H1 (cell line): ENCODE results near the gene KCNIP3. TPM values are rescaled to one million over a fixed set of nuclear protein-coding genes. Genes with fewer than 3 reads are reported as not detected.

Source experiments
- CTCF ChIA-PET: fragments of 300-600 bp; sonication (Branson Sonifier 250); formaldehyde crosslinking; loops from one replicate; lab custom pipeline; 2021; ENCODE audit not compliant: partially characterized antibody; lab: Charles Lee
- POLR2A ChIA-PET: fragments of 300-600 bp; sonication (Branson Sonifier 250); formaldehyde crosslinking; loops from one replicate; lab custom pipeline; 2021; ENCODE audit warnings: inconsistent platforms; ENCODE audit not compliant: partially characterized antibody; lab: Charles Lee
- DNase-seq, 2 experiments: peaks; one replicate each; pipeline versions ENCODE4 v3.0.0 to v3.0.0-alpha.2; 2010 to 2022; ENCODE audit warnings: low spot score in 2 of 2, low read depth in 1 of 2, mixed read lengths in 1 of 2
- FAIRE-seq: peaks from 2 replicates; lab custom pipeline; 2011; peaks lifted over from hg19 to GRCh38; lab: Jason Lieb, UNC
- H2AFZ ChIP-seq: 2 replicates; pipeline ENCODE4 v1.8.1; 2012; ENCODE audit warnings: low read length, inconsistent platforms
- H2AK5ac ChIP-seq: 2 replicates; pipeline ENCODE4 v1.6.1; 2013; ENCODE audit warnings: low read depth, low read length
- H2BK120ac ChIP-seq: replicated peaks from 2 replicates; pipeline ENCODE3; 2013; ENCODE audit warnings: low read depth, low read length, inconsistent platforms
- H2BK12ac ChIP-seq: 2 replicates; pipeline ENCODE4 v1.6.1; 2013; ENCODE audit warnings: low read depth, low read length
- H2BK15ac ChIP-seq: 2 replicates; pipeline ENCODE4 v1.6.1; 2013; ENCODE audit warnings: low read length
- H2BK20ac ChIP-seq: 2 replicates; pipeline ENCODE4 v1.6.1; 2013; ENCODE audit warnings: low read length
- H2BK5ac ChIP-seq: 2 replicates; pipeline ENCODE4 v1.6.1; 2013; ENCODE audit warnings: low read depth, low read length
- H3K14ac ChIP-seq: 2 replicates; pipeline ENCODE4 v1.6.1; 2013; ENCODE audit warnings: inconsistent platforms; ENCODE audit not compliant: insufficient read length
- H3K18ac ChIP-seq: 2 replicates; pipeline ENCODE4 v1.6.1; 2013; ENCODE audit warnings: low read length; ENCODE audit errors: extremely low read depth
- H3K23ac ChIP-seq: 2 replicates; pipeline ENCODE4 v1.6.1; 2013; ENCODE audit warnings: inconsistent platforms; ENCODE audit not compliant: insufficient read length
- H3K23me2 ChIP-seq: 2 replicates; pipeline ENCODE4 v1.6.1; 2013; ENCODE audit warnings: low read depth, low read length
- H3K27ac ChIP-seq: 2 replicates; pipeline ENCODE4 v1.6.1; 2011; ENCODE audit warnings: low read depth, low read length, inconsistent platforms
- H3K27me3 ChIP-seq, 4 experiments: replicated peaks in 1 of 4; 1 replicate in 1 of 4; 2 replicates in 3 of 4; pipeline versions ENCODE4 v1.6.1 to v1.8.1; 2011 to 2013; ENCODE audit warnings: low read length in 3 of 4, mild to moderate bottlenecking in 3 of 4, inconsistent platforms in 2 of 4, mixed read lengths in 2 of 4, moderate library complexity in 1 of 4; ENCODE audit not compliant: control insufficient read depth in 3 of 4, insufficient read depth in 3 of 4; ENCODE audit errors: extremely low read depth in 1 of 4
- H3K36me3 ChIP-seq, 4 experiments: 2 replicates each; pipeline versions ENCODE4 v1.6.1 to v1.8.1; 2011 to 2013; ENCODE audit warnings: mild to moderate bottlenecking in 4 of 4, low read length in 3 of 4, moderate library complexity in 2 of 4, control low read depth in 1 of 4, inconsistent platforms in 1 of 4; ENCODE audit not compliant: insufficient read depth in 4 of 4, control insufficient read depth in 2 of 4
- H3K4ac ChIP-seq: replicated peaks from 2 replicates; pipeline ENCODE3; 2013; ENCODE audit warnings: low read length, low read depth, mixed read lengths, inconsistent platforms; ENCODE audit not compliant: insufficient read length
- H3K4me1 ChIP-seq, 4 experiments: replicated peaks in 1 of 4; 1 replicate in 1 of 4; 2 replicates in 3 of 4; pipeline versions ENCODE4 v1.6.1 to v1.8.1; 2011 to 2013; ENCODE audit warnings: low read length in 3 of 4, inconsistent platforms in 2 of 4, mixed read lengths in 1 of 4; ENCODE audit not compliant: insufficient read depth in 4 of 4, control insufficient read depth in 3 of 4
- H3K4me2 ChIP-seq, 2 experiments: 2 replicates each; pipeline versions ENCODE4 v1.6.1 to v1.8.1; 2011 to 2013; ENCODE audit warnings: low read depth in 2 of 2, low read length in 2 of 2, control low read depth in 1 of 2, inconsistent platforms in 1 of 2, mild to moderate bottlenecking in 1 of 2; ENCODE audit not compliant: insufficient read depth in 1 of 2
- H3K4me3 ChIP-seq, 4 experiments: fragments of 200-600, 300-600 bp in 1 of 4; sonication (generic), shearing (Covaris generic), sonication (Bioruptor Twin) in 1 of 4; 2 replicates each; pipeline versions ENCODE4 v1.5.1 to v1.8.1; 2011 to 2016; ENCODE audit warnings: low read length in 4 of 4, low read depth in 3 of 4, control low read depth in 2 of 4, inconsistent platforms in 2 of 4, mild to moderate bottlenecking in 2 of 4, mixed read lengths in 1 of 4, moderate library complexity in 1 of 4; ENCODE audit not compliant: insufficient read depth in 2 of 4; ENCODE audit errors: extremely low read depth in 1 of 4
- H3K56ac ChIP-seq: replicated peaks from 2 replicates; pipeline ENCODE3; 2013; ENCODE audit warnings: low read depth, mild to moderate bottlenecking, mixed read lengths, low read length, inconsistent platforms; ENCODE audit not compliant: insufficient read length
- H3K79me1 ChIP-seq: 2 replicates; pipeline ENCODE4 v1.6.1; 2013; ENCODE audit warnings: low read depth, low read length, control low read depth
- H3K79me2 ChIP-seq, 2 experiments: 2 replicates each; pipeline versions ENCODE4 v1.6.1 to v1.8.1; 2012 to 2013; ENCODE audit warnings: low read length in 2 of 2, mild to moderate bottlenecking in 2 of 2, inconsistent platforms in 1 of 2; ENCODE audit not compliant: insufficient read depth in 2 of 2, control insufficient read depth in 1 of 2
- H3K9ac ChIP-seq, 4 experiments: replicated peaks in 1 of 4; 1 replicate in 1 of 4; 2 replicates in 3 of 4; pipeline versions ENCODE4 v1.6.1 to v1.8.1; 2011 to 2013; ENCODE audit warnings: low read depth in 3 of 4, low read length in 3 of 4, control low read depth in 2 of 4, mild to moderate bottlenecking in 2 of 4, moderate library complexity in 2 of 4, inconsistent platforms in 1 of 4; ENCODE audit errors: extremely low read depth in 1 of 4
- H3K9me3 ChIP-seq, 2 experiments: 2 replicates each; pipeline versions ENCODE4 v1.6.1 to v1.8.1; 2012 to 2013; ENCODE audit warnings: mild to moderate bottlenecking in 2 of 2, moderate library complexity in 2 of 2, control low read depth in 1 of 2, inconsistent platforms in 1 of 2, low read depth in 1 of 2, low read length in 1 of 2, mixed read lengths in 1 of 2; ENCODE audit not compliant: insufficient read depth in 2 of 2
- H4K20me1 ChIP-seq, 2 experiments: replicated peaks in 1 of 2; 2 replicates each; pipeline versions ENCODE3 to v1.8.1; 2011 to 2013; ENCODE audit warnings: inconsistent platforms in 2 of 2, low read length in 2 of 2, mild to moderate bottlenecking in 1 of 2; ENCODE audit not compliant: insufficient read depth in 2 of 2, control insufficient read depth in 1 of 2
- H4K5ac ChIP-seq: 2 replicates; pipeline ENCODE4 v1.6.1; 2013; ENCODE audit warnings: low read length, low read depth, mixed read lengths, inconsistent platforms; ENCODE audit not compliant: insufficient read length
- H4K8ac ChIP-seq: 2 replicates; pipeline ENCODE4 v1.8.0; 2013; ENCODE audit warnings: mild to moderate bottlenecking, moderate library complexity, low read length, inconsistent platforms; ENCODE audit not compliant: insufficient read depth; ENCODE audit errors: extremely low read depth
- H4K91ac ChIP-seq: replicated peaks from 2 replicates; pipeline ENCODE3; 2013; ENCODE audit warnings: low read length, mixed read lengths, inconsistent platforms; ENCODE audit not compliant: insufficient read length
- CHD2 ChIP-seq: IDR thresholded peaks from 2 replicates; pipeline ENCODE4 v1.6.1; 2012; ENCODE audit warnings: low read length, improper control_type of control experiment
- HDAC2 ChIP-seq, 2 experiments: fragments of 300-600 bp in 1 of 2; sonication (generic) in 1 of 2; IDR thresholded peaks; 2 replicates each; pipeline ENCODE4 v1.6.1; 2011 to 2012; ENCODE audit warnings: low read depth in 2 of 2, low read length in 2 of 2, mild to moderate bottlenecking in 2 of 2, moderate library complexity in 2 of 2, borderline replicate concordance in 1 of 2, inconsistent platforms in 1 of 2
- KDM5A ChIP-seq: fragments of 200-600 bp; IDR thresholded peaks from 2 replicates; pipeline ENCODE4 v1.7.1; 2012; ENCODE audit warnings: mild to moderate bottlenecking, low read length, inconsistent platforms, mixed read lengths
- POLR2A ChIP-seq, 2 experiments: IDR thresholded peaks; 1 replicate in 1 of 2; 2 replicates in 1 of 2; pipeline ENCODE4 v1.6.1; 2011; ENCODE audit warnings: low read depth in 2 of 2, low read length in 2 of 2, mild to moderate bottlenecking in 2 of 2; ENCODE audit errors: control extremely low read depth in 1 of 2
- POLR2AphosphoS5 ChIP-seq: IDR thresholded peaks from 2 replicates; pipeline ENCODE4 v1.6.1; 2011; ENCODE audit warnings: low read depth, low read length
- POU5F1 ChIP-seq: IDR thresholded peaks from 2 replicates; pipeline ENCODE4 v1.6.1; 2011; ENCODE audit warnings: low read depth, mild to moderate bottlenecking, low read length, moderate library complexity
- RAD21 ChIP-seq, 2 experiments: IDR thresholded peaks in 1 of 2; conservative IDR thresholded peaks in 1 of 2; 2 replicates each; pipeline ENCODE4 v1.6.1; 2011; ENCODE audit warnings: low read depth in 2 of 2, low read length in 2 of 2, improper control_type of control experiment in 1 of 2, inconsistent platforms in 1 of 2, mild to moderate bottlenecking in 1 of 2, moderate library complexity in 1 of 2
- RFX5 ChIP-seq: IDR thresholded peaks from 2 replicates; pipeline ENCODE4 v1.6.1; 2011; ENCODE audit warnings: low read depth, low read length, improper control_type of control experiment, borderline replicate concordance
- RNF2 ChIP-seq: fragments of 200-900, 300-1000 bp; sonication (generic); IDR thresholded peaks from 2 replicates; pipeline ENCODE4 v1.7.1; 2016; ENCODE audit warnings: borderline replicate concordance, low read depth, mild to moderate bottlenecking, antibody characterized with exemption, low read length; ENCODE audit not compliant: poor library complexity, severe bottlenecking; ENCODE audit errors: missing control alignments
- SAP30 ChIP-seq: fragments of 300-600 bp; sonication (generic); IDR thresholded peaks from 2 replicates; pipeline ENCODE4 v1.7.1; 2012; ENCODE audit warnings: low read length, moderate library complexity, mild to moderate bottlenecking, inconsistent platforms; ENCODE audit not compliant: insufficient read depth, insufficient replicate concordance
- SIRT6 ChIP-seq: IDR thresholded peaks from one replicate; pipeline ENCODE4 v1.7.1; 2012; ENCODE audit warnings: low read length, inconsistent platforms
- WGBS, 2 experiments: shearing (Covaris generic) in 1 of 2; methylation state at CpG; one replicate each; pipeline versions ENCODE4 v1.1.6 to v1.1.7; 2013 to 2015; ENCODE audit warnings: low lambda C conversion rate in 2 of 2, mixed read lengths in 2 of 2, inconsistent platforms in 1 of 2, low coverage in 1 of 2, missing lambda C conversion rate in 1 of 2; ENCODE audit not compliant: insufficient replicate concordance in 2 of 2, insufficient coverage in 1 of 2, insufficient read length in 1 of 2; ENCODE audit errors: extremely low coverage in 1 of 2, missing lambda C conversion rate in 1 of 2; 5-methylcytosine and 5-hydroxymethylcytosine counted together
- polyA plus RNA-seq, 7 experiments: library from polyadenylated mRNA; depleted of rRNA in 3 of 7; stranded (reverse) in 5 of 7; unstranded in 2 of 7; fragments of >200 nt in 5 of 7; fragments of 200-250 nt in 2 of 7; gene quantifications; 1 replicate in 5 of 7; 2 replicates in 1 of 7; 4 replicates in 1 of 7; pipeline versions ENCODE4 v1.2.1 to v1.2.3, GENCODE V29; 2011 to 2013; ENCODE audit warnings: missing spikeins in 2 of 7, mixed read lengths in 2 of 7
- total RNA-seq: library from RNA; stranded (reverse); fragmentation: NEBNext Ultra II Directional; extraction: Animal tissue kit (Norgen Biotek cat#: 25700); gene quantifications from 2 replicates; pipeline ENCODE4 v1.2.1, GENCODE V29; 2021

KCNIP3 gene
- total and polyA plus RNA-seq, 2 of the 8 experiments (the other 6 are each of a cell fraction or from before 2014, with no cell fraction given), result 0.33 to 1.9 TPM

DNA sequence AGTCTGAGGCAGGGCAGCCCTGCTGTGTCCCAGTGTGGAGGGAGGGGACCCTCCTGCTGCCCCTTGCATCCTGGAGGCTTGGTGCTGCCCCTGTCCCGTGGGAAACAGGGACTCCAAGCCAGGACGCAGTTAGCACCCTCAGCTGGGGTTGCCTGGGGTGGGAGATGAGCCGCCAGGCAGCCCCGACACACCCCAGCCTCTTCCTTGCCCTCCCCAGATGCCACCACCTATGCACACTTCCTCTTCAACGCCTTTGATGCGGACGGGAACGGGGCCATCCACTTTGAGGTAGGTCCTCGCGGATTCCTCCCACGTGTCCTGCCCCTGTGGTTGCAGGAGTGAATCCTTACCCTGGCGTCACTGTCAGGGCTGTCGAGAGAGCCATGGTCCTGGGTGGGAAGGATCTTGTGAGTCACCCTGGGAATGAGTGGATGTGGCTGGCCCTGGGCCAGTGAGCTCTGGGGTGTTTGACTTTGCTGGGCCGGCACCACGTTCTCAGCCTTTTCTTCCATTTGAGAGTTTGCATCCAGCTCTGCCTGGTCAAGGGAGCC is 77.8 kb downstream of the KCNIP3 start:
- Histone ChIP-seq H2BK5ac (no peak overlapping the region), H2BK15ac (no peak overlapping the region), H2BK12ac (no peak overlapping the region), H2AK5ac (no peak overlapping the region), H3K56ac (no peak overlapping the region), H3K9me3 (peaks cover 51 to 82% of the 10 kb centered on the region in 2 experiments), H4K20me1 (no peaks in the 10 kb centered on the region), H3K23me2 (no peaks in the 10 kb centered on the region), H3K27me3 (no peaks in the 10 kb centered on the region), H3K36me3 (no peaks in the 10 kb centered on the region), H3K23ac (no peak overlapping the region), H4K5ac (no peak overlapping the region), H3K9ac (no peak overlapping the region), H3K79me1 (no peaks in the 10 kb centered on the region), H3K27ac (no peak overlapping the region), H3K18ac (no peak overlapping the region), H3K4me3 (no peak overlapping the region), H3K4me2 (no peak overlapping the region), H4K8ac (no peak overlapping the region), H3K4me1 (peaks cover 0 to 6% (median 0%) of the 10 kb centered on the region in 4 experiments; a peak in 1 of 7 replicates), H2AFZ (no peak overlapping the region), H3K4ac (no peak overlapping the region), H2BK20ac (no peak overlapping the region), H2BK120ac (no peak overlapping the region), H3K79me2 (no peaks in the 10 kb centered on the region), H4K91ac (no peak overlapping the region), H3K14ac (no peak overlapping the region)
- ChIA-PET CTCF (interaction anchor here (1.2 kb wide), 1 partner anchor 14 kb away, joined by 5 read pairs; no protein-coding TSS in a partner anchor), POLR2A (no interaction called here)
- WGBS, 2 experiments, result 91% methylated on average over 14 of the region's 15 CpGs; no CpG with 5 or more reads in 1 of the 2 experiments
- no peak for DNase-seq
- FAIRE-seq, result no peak
- TF ChIP-seq POLR2A (IDR thresholded peaks at IDR 0.05; ENCODE audit: control extremely low read depth in 1 of 2, low read depth in 2 of 2, low read length in 2 of 2), result no peak
- no peak for TF ChIP-seq CHD2
- no peak for TF ChIP-seq RFX5
- TF ChIP-seq SAP30, result no peak
- no peak for TF ChIP-seq POU5F1
- no peak for TF ChIP-seq SIRT6
- no peak for TF ChIP-seq RNF2
- no peak for TF ChIP-seq HDAC2 (IDR thresholded peaks at IDR 0.05; ENCODE audit: borderline replicate concordance in 1 of 2, low read depth in 2 of 2, low read length in 2 of 2)
- no peak for TF ChIP-seq POLR2AphosphoS5
- TF ChIP-seq KDM5A, result no peak
- TF ChIP-seq RAD21 (IDR thresholded peaks at IDR 0.05 in 1 of 2, conservative IDR thresholded peaks at IDR 0.05 in 1 of 2; ENCODE audit: low read depth in 2 of 2, low read length in 2 of 2), result no peak
